NCI-H1436 (cell line): Measurements from ENCODE around the gene CD151.

Experiments
- DNase-seq: peaks from one replicate; lab custom pipeline; 2025; lab: John Stamatoyannopoulos, UW

Gene CD151

DNA sequence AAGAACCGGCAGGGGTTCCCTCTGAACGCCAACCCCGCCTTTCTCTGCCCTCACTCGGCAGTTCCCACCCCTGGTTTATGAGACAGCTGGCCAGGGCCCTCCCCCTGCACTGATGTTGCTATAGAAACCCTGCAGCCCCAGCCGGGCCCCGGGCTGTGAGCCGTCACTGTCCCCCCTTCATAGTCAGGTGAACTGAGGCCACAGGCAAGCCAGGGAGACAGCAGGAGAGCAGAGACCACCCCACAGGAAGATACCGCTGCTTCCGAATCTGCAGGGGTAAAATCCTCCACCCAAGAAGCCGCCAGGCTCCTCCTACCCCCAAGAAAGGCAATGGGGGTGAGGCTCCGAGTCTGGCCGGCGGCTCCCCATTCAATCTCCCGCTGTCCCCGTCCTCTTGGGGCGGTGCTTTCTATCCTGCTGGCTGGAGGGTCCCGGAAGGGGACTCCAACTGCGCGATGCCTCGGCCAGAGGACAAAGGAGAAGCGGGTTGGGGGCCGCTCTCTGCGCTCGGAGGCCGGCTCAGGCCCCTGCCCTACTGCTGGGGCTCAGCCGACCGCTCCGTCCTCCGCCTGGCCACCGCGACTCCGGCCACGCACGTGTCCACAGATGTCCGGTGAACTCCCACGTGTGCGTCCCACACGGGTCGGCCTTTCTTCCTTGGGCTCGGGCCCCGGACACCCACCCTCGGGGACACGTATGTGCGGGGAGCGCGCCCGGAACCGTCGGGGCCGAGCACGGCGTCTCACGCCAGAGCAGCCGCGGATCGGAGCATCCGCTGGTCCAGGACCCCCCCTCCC, 35.3 kb upstream of the CD151 start:
- peak; percentile 75 for DNase-seq

DNA sequence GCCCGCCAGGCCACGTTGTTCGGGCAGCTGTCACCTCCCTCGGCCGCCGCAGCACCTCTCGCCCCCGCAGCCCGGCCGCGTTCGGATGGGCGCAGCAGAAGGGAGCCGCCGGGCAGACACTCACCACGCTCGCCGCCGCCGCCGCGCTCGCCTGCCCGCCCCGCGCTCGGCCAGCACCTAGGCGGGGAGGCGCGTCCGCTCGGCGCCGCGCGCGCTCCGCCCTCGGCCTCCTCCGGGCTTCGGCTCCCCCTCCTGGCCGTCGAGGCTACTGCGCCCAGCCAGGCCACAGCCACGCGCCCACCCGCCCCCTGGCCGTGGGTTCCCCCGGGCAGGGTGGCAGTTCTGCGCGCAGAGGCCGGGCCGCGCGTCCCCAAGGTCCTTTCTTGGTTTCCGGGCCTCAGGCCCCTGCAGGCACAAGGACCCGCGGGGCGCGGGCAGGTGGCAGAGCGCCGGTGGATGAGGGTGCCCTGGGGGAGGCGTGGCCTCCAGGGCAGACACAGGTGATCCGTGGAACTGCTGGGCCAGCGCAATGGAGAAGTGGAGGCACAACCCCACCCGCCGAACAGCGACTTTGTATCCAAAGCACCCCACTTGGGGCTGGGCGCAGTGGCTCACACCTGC, 34.5 kb upstream of the CD151 start, which contains the start of gene SLC25A22:
TSS of gene SLC25A22 (minus strand) at position 189 of the 621 bp plus-strand sequence. CDS start 3,275 bp downstream, outside the sequence.
- peak; percentile 77 for DNase-seq

DNA sequence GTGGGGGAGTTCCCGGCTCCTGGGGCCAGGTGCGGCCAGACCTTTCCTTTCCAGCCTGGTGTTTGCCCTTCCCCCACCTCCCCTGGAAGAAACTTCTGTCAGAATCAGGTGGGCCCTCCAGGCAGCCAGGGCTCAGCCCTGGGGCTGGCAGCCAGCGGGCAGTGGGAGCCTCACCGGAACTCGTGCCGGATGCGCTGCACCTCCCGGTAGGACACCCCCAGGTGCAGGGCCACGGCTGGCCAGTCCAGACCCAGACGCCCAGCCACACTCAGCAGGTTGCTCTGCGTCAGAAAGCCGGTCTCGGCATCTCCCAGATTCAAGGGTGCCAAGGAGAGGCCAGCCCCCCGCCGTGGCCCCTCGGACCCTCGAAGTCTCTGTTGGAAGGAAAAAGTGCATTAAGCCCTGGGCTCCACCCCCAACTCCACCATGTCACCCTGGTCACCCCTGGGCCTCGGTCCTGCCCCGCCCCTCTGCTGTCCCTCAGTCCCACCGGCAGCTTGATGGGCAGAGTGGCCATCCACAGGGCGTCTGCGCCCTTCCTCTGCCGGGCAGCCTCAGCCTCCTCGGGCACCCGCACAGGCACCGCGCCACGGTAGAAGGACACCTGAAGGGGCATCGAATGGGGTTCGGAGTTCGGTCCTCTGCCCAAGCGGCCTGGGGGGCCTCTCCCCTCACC, 33.0 kb upstream of the CD151 start:
- DNase-seq: no peak

DNA sequence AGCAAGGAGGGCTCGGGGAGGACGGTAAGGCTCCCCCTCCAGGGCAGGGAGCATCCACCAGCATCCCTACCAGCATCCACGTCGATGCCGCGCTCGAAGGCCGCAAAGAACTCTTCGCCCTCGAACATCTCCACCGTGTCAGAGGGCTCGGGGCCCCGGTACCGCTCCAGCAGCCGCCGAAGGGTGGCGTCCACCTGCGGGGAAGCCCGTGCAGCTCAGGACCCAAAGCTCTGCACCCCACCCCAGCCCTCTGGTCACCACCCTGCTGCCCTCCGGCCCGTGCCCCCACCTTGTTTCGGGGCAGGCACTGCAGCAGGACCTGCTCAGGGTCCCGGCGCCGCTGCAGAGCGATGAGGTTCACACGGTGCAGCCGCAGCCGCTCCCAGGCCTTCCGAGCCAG, 32.3 kb upstream of the CD151 start:
- DNase-seq: no peak

DNA sequence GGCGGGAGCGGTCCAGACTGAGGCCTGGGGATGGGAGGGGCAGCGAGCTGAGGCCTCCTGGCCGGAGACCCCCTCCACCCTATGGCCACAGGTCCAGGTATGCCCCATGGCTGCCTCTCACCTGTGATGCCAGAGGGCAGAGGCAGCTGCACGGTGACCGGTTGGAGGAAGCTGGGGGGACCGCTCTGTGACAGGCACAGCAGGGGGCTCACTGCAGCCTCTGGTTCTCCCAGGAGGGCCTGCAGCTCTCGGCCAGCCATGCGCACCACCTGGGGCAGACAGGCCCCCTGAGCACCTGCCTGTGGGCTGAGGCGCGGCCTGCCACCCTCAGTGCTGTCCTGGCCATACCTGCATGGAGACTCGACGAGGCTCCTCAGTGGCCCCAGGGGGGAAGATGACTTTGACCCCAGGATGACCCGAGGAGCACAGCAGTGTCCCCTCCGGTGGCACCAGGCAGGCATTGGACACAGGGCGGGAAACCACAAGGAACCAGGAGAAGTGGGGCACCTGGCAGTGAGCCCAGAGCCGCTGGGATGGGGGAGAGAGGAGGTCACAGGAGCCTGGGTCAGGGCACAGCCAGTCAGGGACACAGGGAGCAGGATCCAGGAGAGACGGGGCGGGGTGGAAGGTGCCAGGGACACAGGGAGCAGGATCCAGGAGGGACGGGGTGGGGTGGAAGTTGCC, 31.5 kb upstream of the CD151 start:
- DNase-seq: no peak

DNA sequence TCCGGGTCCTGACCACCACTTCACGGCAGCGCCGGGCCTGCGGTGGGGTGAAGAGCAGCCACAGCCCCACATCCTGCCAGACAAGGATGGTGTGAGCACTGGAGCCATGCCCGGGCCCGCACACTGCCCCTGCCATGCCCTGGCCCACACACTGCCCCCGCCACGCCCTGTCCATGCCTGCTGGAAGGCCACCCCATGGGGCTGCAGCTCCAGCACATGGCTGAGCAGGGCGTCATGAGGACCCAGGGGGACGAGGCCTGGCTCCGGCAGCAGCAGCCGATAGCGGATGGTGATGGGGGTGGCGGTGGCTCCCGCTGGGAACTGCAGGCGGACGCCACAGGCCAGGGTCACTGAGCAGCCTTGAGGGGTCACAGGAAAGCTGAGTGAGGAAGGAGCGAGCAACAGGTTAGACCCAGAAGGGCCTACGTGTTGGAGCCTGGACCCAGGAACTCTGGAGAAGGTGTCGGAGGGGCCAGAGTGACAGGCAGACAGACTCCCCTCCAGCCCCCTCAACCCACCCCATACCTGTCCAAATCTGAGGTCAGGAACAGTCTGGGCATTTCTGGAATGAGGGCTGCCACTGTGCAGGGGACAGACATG, 30.6 kb upstream of the CD151 start:
- no peak for DNase-seq

DNA sequence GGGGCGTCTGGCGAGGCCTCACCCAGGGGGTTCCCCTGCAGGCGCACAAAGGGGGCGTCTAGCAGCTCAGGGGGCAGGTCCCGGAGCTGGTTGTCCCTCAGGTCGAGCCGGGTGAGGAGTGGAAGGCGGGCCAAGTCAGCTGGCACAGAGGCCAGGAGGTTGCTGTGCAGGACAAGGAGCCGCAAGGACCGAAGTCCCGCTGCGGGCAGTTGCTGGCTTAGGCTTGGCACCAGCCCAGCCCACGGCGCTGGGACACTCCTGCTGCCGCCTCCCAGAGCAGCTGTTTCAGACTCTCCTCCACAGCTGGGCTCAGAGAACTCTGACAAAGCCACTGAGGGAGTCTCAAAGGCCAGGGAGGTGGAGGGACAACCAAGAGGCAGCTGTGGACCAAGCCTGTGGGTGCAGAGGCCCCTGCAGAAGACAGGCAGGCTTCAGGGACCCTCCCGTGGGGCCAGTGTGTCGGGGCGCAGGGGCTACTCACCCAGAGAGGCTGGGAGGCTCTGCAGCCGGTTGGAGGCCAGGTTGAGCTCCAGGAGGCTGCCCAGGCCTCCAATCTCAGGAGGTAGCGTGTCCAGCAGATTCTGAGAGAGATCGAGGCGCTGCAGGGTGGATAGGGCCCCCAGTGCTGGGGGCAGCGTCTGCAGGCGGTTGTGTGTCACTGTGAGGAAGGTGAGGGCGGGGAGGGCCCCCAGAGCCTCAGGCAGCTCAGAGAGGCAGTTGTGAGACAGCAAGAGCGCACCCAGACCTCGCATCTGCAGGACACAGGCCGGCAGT, 29.9 kb upstream of the CD151 start:
- DNase-seq: no peak

DNA sequence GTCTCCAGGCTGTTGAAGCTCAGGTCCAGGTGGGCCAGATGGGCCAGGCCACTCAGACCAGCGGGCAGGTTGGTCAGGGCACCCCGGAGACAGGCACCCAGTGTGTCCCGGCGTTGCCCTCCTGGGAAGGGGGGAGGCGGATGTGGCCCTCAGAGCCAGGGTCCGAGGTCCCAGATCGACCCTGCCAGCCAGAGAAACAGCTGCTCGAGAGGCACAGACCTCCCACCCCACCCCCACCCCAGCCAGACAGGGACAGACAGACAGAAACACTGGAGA, 29.3 kb upstream of the CD151 start:
- DNase-seq: no peak

DNA sequence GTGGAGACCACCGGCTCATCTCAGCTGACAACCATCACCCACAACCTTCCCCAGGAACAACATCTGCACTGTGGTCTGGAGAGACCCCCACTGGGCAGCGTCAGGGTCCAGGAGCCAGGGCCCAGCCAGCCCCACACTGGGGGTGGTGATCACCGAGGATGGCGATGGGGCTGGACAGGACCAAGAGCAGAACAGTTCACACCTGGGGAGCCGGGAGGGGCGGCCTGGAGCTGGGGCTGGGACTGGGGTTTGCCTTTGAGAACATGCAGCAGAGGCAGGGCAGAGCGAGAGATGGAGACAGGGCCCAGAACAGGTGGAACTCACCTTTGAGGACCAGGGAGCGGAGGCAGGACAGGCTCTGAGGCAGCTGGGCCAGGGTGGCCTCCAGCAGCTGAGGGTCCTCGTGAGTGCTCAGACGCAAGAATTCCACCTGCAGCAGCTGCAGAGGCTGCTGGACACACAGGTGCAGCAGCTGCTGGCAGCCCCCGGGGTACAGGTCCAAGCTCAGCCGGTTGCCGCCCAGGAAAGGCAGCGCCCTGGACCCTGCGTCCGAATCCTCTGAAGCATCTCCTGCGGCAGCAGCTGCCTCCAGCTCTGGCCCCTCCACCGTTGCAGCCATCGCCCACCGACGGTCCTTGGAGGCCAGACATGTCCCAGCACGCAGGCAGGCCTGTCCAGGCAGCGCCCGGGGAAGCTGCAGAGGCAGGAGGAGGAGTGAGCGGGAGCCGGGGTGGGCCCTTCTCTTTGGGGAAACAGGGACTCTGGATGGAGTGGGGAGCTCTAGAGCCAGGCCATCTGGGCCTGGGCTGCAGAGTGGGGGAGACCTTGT, 28.8 kb upstream of the CD151 start:
- DNase-seq: peak; percentile 27

DNA sequence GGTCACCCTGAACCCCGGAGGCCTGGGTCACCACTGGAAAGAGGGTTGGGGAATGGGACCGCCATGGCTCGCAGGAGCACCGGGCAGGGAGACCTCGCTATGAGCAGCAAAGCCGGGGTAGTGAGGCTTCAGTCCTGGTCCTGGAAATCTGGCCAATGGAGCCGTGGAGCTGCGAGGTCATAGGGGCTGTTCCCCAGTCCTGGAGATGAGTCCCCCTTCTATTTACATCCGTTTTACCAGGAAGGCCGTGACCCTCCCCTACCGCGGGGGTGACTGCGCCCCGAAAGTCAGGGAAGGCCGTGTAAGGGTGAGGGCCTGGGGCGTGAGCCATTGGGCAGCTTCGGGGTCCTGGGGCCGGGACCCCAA, 28.2 kb upstream of the CD151 start:
- DNase-seq: no peak

DNA sequence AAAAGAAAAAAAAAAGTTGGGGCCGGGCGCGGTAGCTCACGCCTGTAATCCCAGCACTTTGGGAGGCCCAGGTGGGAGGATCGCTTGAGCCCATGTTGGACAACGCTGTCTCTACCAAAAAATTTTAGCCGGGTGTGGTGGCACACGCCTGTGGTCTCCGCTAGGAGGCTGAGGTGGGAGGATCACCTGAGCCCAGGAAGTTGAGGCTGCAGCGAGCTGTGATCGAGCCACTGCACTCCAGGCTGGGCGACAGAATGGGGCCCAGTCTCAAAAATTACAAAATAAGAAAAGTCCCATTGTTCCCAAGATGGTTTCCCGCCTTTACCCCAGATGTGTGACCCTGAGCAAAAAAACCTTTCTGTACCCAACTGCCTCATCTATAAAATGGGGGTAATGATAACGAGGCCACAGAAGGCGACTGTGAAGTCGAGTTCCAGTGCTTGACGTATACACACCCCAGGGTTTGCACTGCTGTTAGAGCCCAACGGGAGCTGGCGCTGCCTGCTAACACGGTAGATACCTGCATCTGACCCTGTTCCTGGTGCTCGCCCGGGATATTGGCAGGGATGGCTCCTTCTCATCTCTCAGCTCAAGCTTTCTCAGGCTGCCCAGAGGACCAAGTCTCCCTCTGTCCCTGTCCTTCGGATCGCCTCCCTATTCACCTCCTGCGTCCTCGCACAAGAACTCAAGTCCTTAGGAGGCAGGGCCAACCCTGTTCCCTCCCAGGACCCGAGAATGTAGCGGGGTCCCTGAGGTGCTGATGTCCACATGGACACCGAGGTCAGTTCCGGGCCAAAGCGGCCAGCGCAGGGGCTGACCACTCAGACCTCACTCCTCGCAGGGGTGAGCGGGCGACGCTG, 24.1 kb upstream of the CD151 start:
- DNase-seq: no peak

DNA sequence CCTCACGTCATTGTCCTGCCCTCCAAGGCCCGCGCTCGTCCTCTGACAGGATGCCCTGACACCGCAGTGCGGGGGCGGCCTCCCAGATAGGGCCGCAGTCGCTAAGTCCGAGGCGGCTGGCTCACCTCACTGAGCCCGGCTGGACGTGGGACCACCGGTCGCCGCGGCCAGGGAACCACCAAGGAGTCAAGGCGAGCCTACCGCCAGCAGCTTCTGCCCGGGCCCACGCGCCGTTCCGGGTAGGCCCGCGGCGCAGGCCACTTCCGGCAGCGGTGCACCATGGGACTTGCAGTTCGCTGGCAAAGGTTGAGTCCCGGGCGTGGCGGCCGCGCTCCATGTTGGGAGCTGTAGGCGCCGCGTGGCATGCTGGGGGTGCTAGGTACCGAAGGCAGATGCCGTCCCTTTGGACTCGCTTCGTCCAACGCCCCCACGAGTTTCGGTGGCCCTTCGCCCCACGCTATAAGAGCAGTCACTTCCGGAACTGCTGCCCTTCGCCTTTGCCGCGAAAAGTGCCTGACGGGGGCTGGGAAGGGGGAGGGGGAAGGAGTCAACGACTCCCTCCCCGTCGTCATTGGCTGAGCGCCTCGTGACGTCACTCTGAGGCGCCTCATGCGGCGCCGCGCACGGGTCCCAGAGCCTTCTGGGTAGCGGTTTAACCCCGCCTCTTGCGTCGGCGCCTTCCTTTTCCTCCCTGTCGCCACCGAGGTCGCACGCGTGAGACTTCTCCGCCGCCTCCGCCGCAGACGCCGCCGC, 23.3 kb upstream of the CD151 start, which contains the start of gene RPLP2:
TSS of gene RPLP2 (plus strand) at position 681 of the 753 bp plus-strand sequence. CDS start 268 bp downstream, outside the sequence.
- DNase-seq: peak; percentile 94

DNA sequence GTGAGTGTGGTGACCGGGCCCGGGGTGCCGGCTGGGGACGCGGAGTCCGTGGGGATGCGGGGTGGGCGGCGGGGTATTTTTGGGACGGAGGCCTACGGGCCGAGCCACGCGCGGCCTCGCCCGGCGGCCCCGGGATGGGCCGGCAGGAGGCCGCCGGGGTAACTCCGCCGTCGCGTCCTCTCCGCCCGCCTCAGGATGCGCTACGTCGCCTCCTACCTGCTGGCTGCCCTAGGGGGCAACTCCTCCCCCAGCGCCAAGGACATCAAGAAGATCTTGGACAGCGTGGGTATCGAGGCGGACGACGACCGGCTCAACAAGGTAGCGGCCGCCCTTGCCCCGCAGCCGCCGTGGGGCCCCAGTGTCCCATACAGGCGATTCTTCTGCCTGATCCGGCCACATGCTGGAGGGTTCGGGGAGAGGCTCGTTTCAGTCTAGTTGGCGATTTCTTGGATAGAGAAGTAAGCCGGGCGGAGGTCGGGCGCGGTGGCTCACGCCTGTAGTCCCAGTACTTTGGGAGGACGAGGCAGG, 22.6 kb upstream of the CD151 start:
- DNase-seq: no peak

DNA sequence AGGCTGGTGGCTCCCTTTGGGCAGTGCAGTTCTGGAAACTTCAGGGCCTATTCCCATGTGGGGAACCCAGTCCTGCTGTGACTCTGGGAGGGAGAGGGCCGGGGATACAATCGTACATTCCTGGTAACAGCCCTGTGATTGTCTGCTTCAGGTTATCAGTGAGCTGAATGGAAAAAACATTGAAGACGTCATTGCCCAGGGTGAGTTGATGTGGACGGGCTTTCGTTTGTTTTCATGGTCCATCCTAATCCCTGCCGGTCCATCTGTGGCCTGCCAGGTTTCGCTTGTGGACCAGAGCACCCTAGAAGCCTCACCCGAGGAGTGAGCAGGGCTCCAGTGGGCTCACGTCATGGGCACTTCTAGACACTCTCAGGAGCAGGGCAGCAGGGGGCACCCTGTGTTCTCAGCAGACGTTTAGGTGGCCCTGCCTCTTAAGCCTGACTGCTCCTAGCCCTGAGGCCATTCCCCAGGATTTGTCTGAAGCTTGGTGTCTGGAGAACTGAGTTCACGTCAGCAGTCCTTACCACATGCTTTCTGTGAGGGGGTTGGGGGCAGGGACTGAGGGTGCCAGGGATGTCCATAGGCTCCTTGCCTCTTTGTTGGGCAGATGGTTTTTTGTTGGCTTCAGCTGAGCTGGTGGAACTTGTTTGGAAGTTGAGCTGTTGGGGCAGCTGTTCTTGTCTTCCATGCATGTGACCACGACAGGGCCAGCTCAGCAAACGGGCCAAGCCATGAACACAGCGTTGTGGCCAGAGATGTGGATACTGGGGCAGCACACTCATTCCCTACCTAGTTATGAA, 21.1 kb upstream of the CD151 start:
- DNase-seq: no peak

DNA sequence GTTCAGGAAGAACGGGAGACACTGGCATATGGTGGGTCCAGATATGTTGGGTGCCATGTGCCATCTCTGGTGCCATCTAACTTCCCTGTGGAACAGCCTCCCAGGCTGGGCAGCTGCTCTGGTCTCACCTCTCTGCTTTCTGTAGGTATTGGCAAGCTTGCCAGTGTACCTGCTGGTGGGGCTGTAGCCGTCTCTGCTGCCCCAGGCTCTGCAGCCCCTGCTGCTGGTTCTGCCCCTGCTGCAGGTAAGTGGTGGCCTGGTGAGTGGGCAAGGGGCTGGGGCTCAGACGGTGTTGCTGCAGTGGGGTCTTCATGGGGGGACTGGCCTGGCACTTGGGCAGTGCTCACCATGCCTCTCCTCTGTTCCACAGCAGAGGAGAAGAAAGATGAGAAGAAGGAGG, 20.4 kb upstream of the CD151 start:
- DNase-seq: no peak

DNA sequence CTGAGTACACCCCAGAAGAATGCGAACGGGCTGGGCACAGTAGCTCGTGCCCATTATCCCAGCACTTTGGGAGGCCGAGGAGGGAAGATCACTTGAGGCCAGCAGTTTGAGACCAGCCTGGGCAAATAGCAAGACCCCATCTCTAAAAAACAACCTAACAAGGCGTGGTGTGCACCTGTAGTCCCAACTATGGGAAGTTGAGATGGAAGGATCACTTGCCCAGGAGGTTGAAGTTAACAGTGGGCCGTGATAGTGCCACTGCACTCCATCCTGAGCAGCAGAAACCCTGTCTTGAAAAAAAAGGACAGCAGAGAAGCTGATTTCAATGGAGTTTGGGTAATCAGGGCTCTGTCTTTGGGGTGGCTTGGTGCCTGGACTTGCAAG, 19.7 kb upstream of the CD151 start:
- DNase-seq: no peak

DNA sequence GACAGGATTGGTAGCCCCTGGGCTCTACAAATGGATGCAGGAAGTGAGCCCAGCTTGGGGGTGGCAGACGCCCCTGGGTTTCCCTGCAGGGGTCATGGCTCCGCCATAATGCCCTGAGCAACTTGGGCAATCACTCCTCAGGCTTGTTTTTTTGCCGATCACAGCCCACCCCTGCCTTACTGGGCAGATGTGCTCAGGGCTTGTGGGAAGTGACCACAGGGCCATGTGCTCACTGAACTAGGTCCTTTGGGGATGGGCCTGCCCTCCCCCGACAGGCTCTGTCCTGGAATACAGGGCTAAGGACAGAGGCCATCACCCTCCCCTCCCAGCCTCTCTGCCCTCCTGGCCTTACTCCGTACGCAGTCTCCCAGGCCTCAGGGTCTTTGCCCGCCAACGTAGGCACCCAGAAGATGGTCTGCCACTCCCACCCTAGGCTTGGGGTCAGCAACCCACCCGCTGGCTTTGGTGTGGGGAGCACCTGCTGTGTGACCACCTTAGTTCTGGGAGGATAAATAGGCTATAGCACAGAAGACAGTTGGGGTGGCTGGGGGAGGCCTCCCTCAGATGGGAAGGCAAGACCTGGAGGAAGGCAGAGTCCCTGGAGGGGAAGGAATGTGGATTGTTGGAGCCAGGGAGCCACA, 19.2 kb upstream of the CD151 start:
- no peak for DNase-seq
